Esophagus squamous epithelium (tissue), 4 donors: Measurements from ENCODE around the gene RNLS.

Experiments
- CTCF ChIP-seq, 6 experiments: fragments of 450-650 bp in 4 of 6; fragments of 200-600 bp in 2 of 6; sonication (generic) in 2 of 6; IDR thresholded peaks; one replicate each; pipeline ENCODE4 v1.5.1; 2016 to 2019; ENCODE audit warnings: antibody characterized with exemption in 6 of 6, mild to moderate bottlenecking in 4 of 6, moderate library complexity in 4 of 6
- POLR2A ChIP-seq, 4 donors: fragments of 450-650 bp; IDR thresholded peaks; one replicate each; pipeline ENCODE4 v1.6.1; 2017; ENCODE audit warnings: antibody characterized with exemption in 4 of 4, mild to moderate bottlenecking in 4 of 4, moderate library complexity in 3 of 4

- TF ChIP-seq CTCF (IDR thresholded peaks at IDR 0.05) (no peak), POLR2A (IDR thresholded peaks at IDR 0.05) (no peak)
These were observed 85.2 kb downstream of the RNLS start for GRCh38 chr10:88497913-88498312.
